Measurements from ENCODE around the gene PTPRT. TPM values are rescaled to one million over a fixed set of nuclear protein-coding genes. Genes with fewer than 3 reads are reported as not detected.

PTPRT gene
- total and polyA plus RNA-seq, 10 of the 15 experiments (the other 5 are each of a cell fraction or from before 2014, with no cell fraction given), result not detected

GRCh38 chr20:42308171-42308570 is 881.5 kb downstream of the PTPRT start:
- H3K79me2 ChIP-seq (ENCODE audit: control insufficient read depth, insufficient read depth, low read length), result no peaks in the 10 kb centered on the region
- H3K36me3 ChIP-seq (ENCODE audit: control insufficient read depth in 2 of 2, insufficient read depth in 2 of 2, low read length in 1 of 2), result no peaks in the 10 kb centered on the region
- TF ChIP-seq IRF5 (IDR thresholded peaks at IDR 0.05; ENCODE audit: borderline replicate concordance) (no peak), ZNF687 (IDR thresholded peaks at IDR 0.05) (no peak), CHD2 (IDR thresholded peaks at IDR 0.05; ENCODE audit: borderline replicate concordance, low read depth, low read length) (no peak), DPF2 (IDR thresholded peaks at IDR 0.05) (no peak), BCL11A (IDR thresholded peaks at IDR 0.05; ENCODE audit: low read depth, low read length) (no peak), ZNF592 (IDR thresholded peaks at IDR 0.05) (no peak), GABPA (IDR thresholded peaks at IDR 0.05; ENCODE audit: low read depth) (no peak), MXI1 (IDR thresholded peaks at IDR 0.05; ENCODE audit: low read depth, low read length) (no peak), MLLT1 (IDR thresholded peaks at IDR 0.05) (no peak), RB1 (IDR thresholded peaks at IDR 0.05; ENCODE audit: borderline replicate concordance) (no peak)
- 31% methylated on average over 4 of the region's 4 CpGs for WGBS (ENCODE audit: insufficient coverage, insufficient replicate concordance, low lambda C conversion rate, missing lambda C conversion rate)
- no peaks in the 10 kb centered on the region for H3K9me3 ChIP-seq (replicated peaks; ENCODE audit: control insufficient read depth, insufficient read depth, low read length)
- no peak overlapping the region for H3K4me2 ChIP-seq (ENCODE audit: control insufficient read depth, insufficient read depth)
- FAIRE-seq (no peak), DNase-seq (ENCODE audit: low read depth, low spot score) (no peak), ATAC-seq (no peak)
- no peak overlapping the region for H2AFZ ChIP-seq (ENCODE audit: control insufficient read depth, low read depth, low read length)
- no peaks in the 10 kb centered on the region for H3K27me3 ChIP-seq (replicated peaks in 1 of 2; ENCODE audit: control insufficient read depth in 2 of 2, insufficient read depth in 2 of 2, low read length in 1 of 2)
- H3K4me3 ChIP-seq, result no peak overlapping the region
- intact Hi-C loops (cut with micrococcal nuclease; ENCODE audit: unreplicated experiment), result no loop called here
- no TSS peak for BruUV-seq (replicated peaks)
- ChIA-PET SMC1A (ENCODE audit: uncharacterized antibody, unreplicated experiment) (no interaction called here), POLR2A (no interaction called here), RAD21 (ENCODE audit: unreplicated experiment) (no interaction called here), CTCF (no interaction called here)
- in situ Hi-C loops (cut with MboI), result no loop called here
- H3K27ac ChIP-seq (ENCODE audit: control insufficient read depth, insufficient read depth), result no peak overlapping the region
- no peaks in the 10 kb centered on the region for H3K4me1 ChIP-seq (ENCODE audit: control insufficient read depth, insufficient read depth, low read length)
- H4K20me1 ChIP-seq (ENCODE audit: control insufficient read depth, insufficient read depth), result no peaks in the 10 kb centered on the region; the same call in 1 of the 2 replicates
- no peak overlapping the region for H3K9ac ChIP-seq (ENCODE audit: control insufficient read depth, insufficient read depth, low read length)
